Endothelial cell of umbilical vein (primary cell): Measurements from ENCODE around the gene FEZF1.

ENCODE experiments used
- CTCF ChIP-seq, 2 donors: IDR thresholded peaks; 1 replicate in 1 of 2; 2 replicates in 1 of 2; pipeline ENCODE4 v1.5.1; 2011; ENCODE audit warnings: low read length in 2 of 2, mild to moderate bottlenecking in 2 of 2, moderate library complexity in 2 of 2, control low read depth in 1 of 2, inconsistent platforms in 1 of 2, low read depth in 1 of 2; ENCODE audit not compliant: insufficient read depth in 1 of 2; ENCODE audit errors: extremely low read depth in 1 of 2
- MAX ChIP-seq: IDR thresholded peaks from 2 replicates; pipeline ENCODE4 v1.6.1; 2011; ENCODE audit not compliant: insufficient read depth, insufficient read length

- TF ChIP-seq CTCF (IDR thresholded peaks at IDR 0.05; ENCODE audit: extremely low read depth in 1 of 2, insufficient read depth in 1 of 2, low read depth in 1 of 2, low read length in 2 of 2) (no peak), MAX (no peak)
Observed at GRCh38 chr7:122290476-122290875, 14.1 kb downstream of the FEZF1 start.
